Measurements from ENCODE around the gene SRBD1. TPM values are rescaled to one million over a fixed set of nuclear protein-coding genes. Genes with fewer than 3 reads are reported as not detected.

Gene SRBD1
- total RNA-seq, 3 donors from 2014 or later = 21.1 to 30.2 (median 21.9) TPM

GRCh38 chr2:45518546-45518945 lies 92.5 kb downstream of the SRBD1 start:
- intact Hi-C loops (cut with DNase I; ENCODE audit: low total_unique reads) = no loop called here
- H3K9me3 ChIP-seq = no peaks in the 10 kb centered on the region
- TF ChIP-seq POLR2A (IDR thresholded peaks at IDR 0.05) (no peak), CTCF (IDR thresholded peaks at IDR 0.05) (no peak), POLR2AphosphoS5 (IDR thresholded peaks at IDR 0.05) (no peak)
- H3K27me3 ChIP-seq = no peaks in the 10 kb centered on the region
- no peak for DNase-seq (ENCODE audit: low spot score in 2 of 2)
- H3K4me1 ChIP-seq = no peaks in the 10 kb centered on the region
- H3K27ac ChIP-seq = no peak overlapping the region
- no peak overlapping the region for H3K4me3 ChIP-seq
- no peaks in the 10 kb centered on the region for H3K36me3 ChIP-seq

- Histone ChIP-seq H3K36me3 (no peaks in the 10 kb centered on the region), H3K9me3 (no peaks in the 10 kb centered on the region), H3K4me3 (no peak overlapping the region), H3K4me1 (no peaks in the 10 kb centered on the region), H3K27ac (no peak overlapping the region), H3K27me3 (no peaks in the 10 kb centered on the region)
- TF ChIP-seq POLR2AphosphoS5 (IDR thresholded peaks at IDR 0.05) = no peak
- TF ChIP-seq CTCF (IDR thresholded peaks at IDR 0.05) = no peak
- no peak for TF ChIP-seq POLR2A (IDR thresholded peaks at IDR 0.05)
- intact Hi-C loops (cut with DNase I; ENCODE audit: low total_unique reads) = loop anchor here (5.0 kb wide), 1 partner anchor 624 kb away; no protein-coding TSS in a partner anchor
- DNase-seq (ENCODE audit: low spot score in 2 of 2) = no peak
These were observed 100.2 kb downstream of the SRBD1 start for GRCh38 chr2:45510701-45511420.

GRCh38 chr2:45506756-45507155 lies 104.3 kb downstream of the SRBD1 start:
- H3K4me1 ChIP-seq = no peaks in the 10 kb centered on the region
- H3K9me3 ChIP-seq = no peaks in the 10 kb centered on the region
- no peaks in the 10 kb centered on the region for H3K36me3 ChIP-seq
- DNase-seq (ENCODE audit: low spot score in 2 of 2) = no peak
- no peaks in the 10 kb centered on the region for H3K27me3 ChIP-seq
- H3K27ac ChIP-seq = no peak overlapping the region
- H3K4me3 ChIP-seq = no peak overlapping the region
- TF ChIP-seq CTCF (IDR thresholded peaks at IDR 0.05) (no peak), POLR2A (IDR thresholded peaks at IDR 0.05) (no peak), POLR2AphosphoS5 (IDR thresholded peaks at IDR 0.05) (no peak)
- intact Hi-C loops (cut with DNase I; ENCODE audit: low total_unique reads) = no loop called here

- no peak for TF ChIP-seq POLR2A (IDR thresholded peaks at IDR 0.05)
- no peak for TF ChIP-seq POLR2AphosphoS5 (IDR thresholded peaks at IDR 0.05)
These were observed 105.9 kb downstream of the SRBD1 start for GRCh38 chr2:45505138-45505537.

GRCh38 chr2:45498661-45499550 lies 112.2 kb downstream of the SRBD1 start:
- H3K4me1 ChIP-seq = no peaks in the 10 kb centered on the region
- H3K27me3 ChIP-seq = no peaks in the 10 kb centered on the region
- no peak overlapping the region for H3K4me3 ChIP-seq
- intact Hi-C loops (cut with DNase I; ENCODE audit: low total_unique reads) = no loop called here
- DNase-seq (ENCODE audit: low spot score in 2 of 2) = no peak
- H3K36me3 ChIP-seq = no peaks in the 10 kb centered on the region
- TF ChIP-seq POLR2AphosphoS5 (IDR thresholded peaks at IDR 0.05) (no peak), CTCF (IDR thresholded peaks at IDR 0.05) (no peak), POLR2A (IDR thresholded peaks at IDR 0.05) (no peak)
- H3K27ac ChIP-seq = no peak overlapping the region
- H3K9me3 ChIP-seq = peaks cover 0 to 3% of the 10 kb centered on the region in 2 donors

More at GRCh38 chr2:45505138-45505537, 105.9 kb downstream of the SRBD1 start:
- H3K36me3 ChIP-seq = no peaks in the 10 kb centered on the region
- peaks cover 0 to 3% of the 10 kb centered on the region in 2 donors for H3K9me3 ChIP-seq
- H3K4me3 ChIP-seq = no peak overlapping the region
- intact Hi-C loops (cut with DNase I; ENCODE audit: low total_unique reads) = no loop called here
- DNase-seq (ENCODE audit: low spot score in 2 of 2) = no peak
- no peaks in the 10 kb centered on the region for H3K4me1 ChIP-seq
- H3K27ac ChIP-seq = no peak overlapping the region
- no peaks in the 10 kb centered on the region for H3K27me3 ChIP-seq

All from breast epithelium (tissue), 4 donors.